GM18951 (cell line): ENCODE data around the gene MPZL1.

Experiments used
- POLR2A ChIP-seq: IDR thresholded peaks from 4 replicates; pipeline ENCODE4 v1.6.1; 2011; ENCODE audit warnings: mild to moderate bottlenecking; ENCODE audit not compliant: insufficient read length, insufficient read depth; ENCODE audit errors: extremely low read depth
- in situ Hi-C: fragments of 300-500 bp; cut with MboI; formaldehyde crosslinking; loops from one replicate; pipeline ENCODE4 v1.12.0; 2022; ENCODE audit warnings: low sequenced_read_pairs, mixed read lengths, inconsistent platforms; ENCODE audit not compliant: unreplicated experiment

MPZL1 gene

GRCh38 chr1:167683226-167683625 lies 38.6 kb upstream of the MPZL1 start:
- no peak for TF ChIP-seq POLR2A
- in situ Hi-C loops: loop anchor here (25.0 kb wide), 1 partner anchor 596 kb away; the partner anchor contains the start of genes GPA33 and STYXL2

- in situ Hi-C loops: loop anchor here (25.0 kb wide), 1 partner anchor 597 kb away; the partner anchor contains the start of genes GPA33 and STYXL2
These were observed 37.9 kb upstream of the MPZL1 start for GRCh38 chr1:167683641-167684502.

GRCh38 chr1:167685844-167686243 lies 35.9 kb upstream of the MPZL1 start:
- in situ Hi-C loops: loop anchor here (5.0 to 25.0 kb wide), 2 partner anchors 84 to 599 kb away; partner anchors contain the start of genes GPA33 and STYXL2
- TF ChIP-seq POLR2A: no peak

More at GRCh38 chr1:167683641-167684502, 37.9 kb upstream of the MPZL1 start:
- no peak for TF ChIP-seq POLR2A

- no peak for TF ChIP-seq POLR2A
- in situ Hi-C loops: loop anchor here (5.0 to 25.0 kb wide), 2 partner anchors 86 to 601 kb away; partner anchors contain the start of genes GPA33 and STYXL2
These were observed 33.8 kb upstream of the MPZL1 start for GRCh38 chr1:167687919-167688519.

GRCh38 chr1:167689567-167689920 lies 32.2 kb upstream of the MPZL1 start:
- no peak for TF ChIP-seq POLR2A
- in situ Hi-C loops: loop anchor here (5.0 to 25.0 kb wide), 2 partner anchors 87 to 602 kb away; partner anchors contain the start of genes GPA33 and STYXL2

GRCh38 chr1:167690053-167690452 lies 31.7 kb upstream of the MPZL1 start:
- in situ Hi-C loops: loop anchor here (25.0 kb wide), 1 partner anchor 603 kb away; the partner anchor contains the start of genes GPA33 and STYXL2
- no peak for TF ChIP-seq POLR2A

GRCh38 chr1:167693425-167694045 lies 28.2 kb upstream of the MPZL1 start:
- in situ Hi-C loops: loop anchor here (25.0 kb wide), 1 partner anchor 606 kb away; the partner anchor contains the start of genes GPA33 and STYXL2
- no peak for TF ChIP-seq POLR2A

- in situ Hi-C loops: loop anchor here (25.0 kb wide), 1 partner anchor 607 kb away; the partner anchor contains the start of genes GPA33 and STYXL2
- TF ChIP-seq POLR2A: no peak
These were observed 27.1 kb upstream of the MPZL1 start for GRCh38 chr1:167694691-167695090.

- no peak for TF ChIP-seq POLR2A
- in situ Hi-C loops: loop anchor here (25.0 kb wide), 1 partner anchor 608 kb away; the partner anchor contains the start of genes GPA33 and STYXL2
These were observed 26.6 kb upstream of the MPZL1 start for GRCh38 chr1:167695147-167695546.

GRCh38 chr1:167695756-167696561 lies 25.8 kb upstream of the MPZL1 start:
- no peak for TF ChIP-seq POLR2A
- in situ Hi-C loops: loop anchor here (25.0 kb wide), 1 partner anchor 609 kb away; the partner anchor contains the start of genes GPA33 and STYXL2

- no peak for TF ChIP-seq POLR2A
- in situ Hi-C loops: loop anchor here (25.0 kb wide), 1 partner anchor 610 kb away; the partner anchor contains the start of genes GPA33 and STYXL2
These were observed 24.1 kb upstream of the MPZL1 start for GRCh38 chr1:167697667-167698141.

- no peak for TF ChIP-seq POLR2A
- in situ Hi-C loops: loop anchor here (25.0 kb wide), 1 partner anchor 611 kb away; the partner anchor contains the start of genes GPA33 and STYXL2
These were observed 23.5 kb upstream of the MPZL1 start for GRCh38 chr1:167698313-167698712.
